Thyroid gland (tissue), 4 donors: ENCODE measurements around the gene ZFP3.

Experiments used
- POLR2A ChIP-seq, 2 donors: fragments of 450-650 bp; IDR thresholded peaks; one replicate each; pipeline ENCODE4 v1.6.1; 2017; ENCODE audit warnings: antibody characterized with exemption in 2 of 2, mild to moderate bottlenecking in 2 of 2, moderate library complexity in 1 of 2
- TF ChIP-seq, protein P1 (sequence below), 6 experiments: fragments of 200-600 bp in 3 of 6; fragments of 450-650 bp in 3 of 6; sonication (generic) in 3 of 6; IDR thresholded peaks; one replicate each; pipeline ENCODE4 v1.5.1; 2016 to 2019; ENCODE audit warnings: antibody characterized with exemption in 6 of 6, mild to moderate bottlenecking in 2 of 6, inconsistent platforms in 1 of 6, moderate library complexity in 1 of 6

DNA sequence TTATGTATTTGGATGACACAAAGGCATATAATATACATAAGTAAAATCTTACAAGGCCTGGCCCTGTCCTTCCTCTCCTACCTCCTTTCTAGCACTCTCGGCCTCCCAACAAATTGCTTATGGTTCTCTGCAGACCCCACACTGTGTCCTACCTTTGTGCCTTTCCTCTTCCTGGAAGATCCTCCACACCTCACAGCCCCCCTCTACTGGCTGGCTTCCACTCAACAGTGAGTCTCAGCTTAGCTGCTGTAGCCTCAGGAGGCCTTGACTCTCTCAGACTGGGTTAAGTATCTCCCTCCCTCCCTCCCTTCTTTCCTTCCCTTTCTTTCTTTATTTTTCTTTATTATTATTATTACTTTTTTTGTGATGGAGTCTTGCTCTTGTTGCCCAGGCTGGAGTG is 34.7 kb upstream of the ZFP3 start:
- TF ChIP-seq, protein P1, sequence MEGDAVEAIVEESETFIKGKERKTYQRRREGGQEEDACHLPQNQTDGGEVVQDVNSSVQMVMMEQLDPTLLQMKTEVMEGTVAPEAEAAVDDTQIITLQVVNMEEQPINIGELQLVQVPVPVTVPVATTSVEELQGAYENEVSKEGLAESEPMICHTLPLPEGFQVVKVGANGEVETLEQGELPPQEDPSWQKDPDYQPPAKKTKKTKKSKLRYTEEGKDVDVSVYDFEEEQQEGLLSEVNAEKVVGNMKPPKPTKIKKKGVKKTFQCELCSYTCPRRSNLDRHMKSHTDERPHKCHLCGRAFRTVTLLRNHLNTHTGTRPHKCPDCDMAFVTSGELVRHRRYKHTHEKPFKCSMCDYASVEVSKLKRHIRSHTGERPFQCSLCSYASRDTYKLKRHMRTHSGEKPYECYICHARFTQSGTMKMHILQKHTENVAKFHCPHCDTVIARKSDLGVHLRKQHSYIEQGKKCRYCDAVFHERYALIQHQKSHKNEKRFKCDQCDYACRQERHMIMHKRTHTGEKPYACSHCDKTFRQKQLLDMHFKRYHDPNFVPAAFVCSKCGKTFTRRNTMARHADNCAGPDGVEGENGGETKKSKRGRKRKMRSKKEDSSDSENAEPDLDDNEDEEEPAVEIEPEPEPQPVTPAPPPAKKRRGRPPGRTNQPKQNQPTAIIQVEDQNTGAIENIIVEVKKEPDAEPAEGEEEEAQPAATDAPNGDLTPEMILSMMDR (IDR thresholded peaks at IDR 0.05): no peak
- TF ChIP-seq POLR2A (IDR thresholded peaks at IDR 0.05): no peak
